C4-2B (cell line): ENCODE results near the gene EIF3L.
A peak's percentile ranks its signal among the peaks of the same experiment; 100 is the strongest.

Source experiments
- H3K27ac ChIP-seq: fragments of 450-650 bp; 2 replicates; pipeline ENCODE4 v1.5.1; 2017
- ZFX ChIP-seq: fragments of 450-650 bp; IDR thresholded peaks from 2 replicates; pipeline ENCODE4 v1.6.1; 2017
- TF ChIP-seq, protein P1 (sequence below): fragments of 450-650 bp; conservative IDR thresholded peaks from 2 replicates; pipeline ENCODE4 v1.5.1; 2017; ENCODE audit warnings: mild to moderate bottlenecking

Gene EIF3L

DNA sequence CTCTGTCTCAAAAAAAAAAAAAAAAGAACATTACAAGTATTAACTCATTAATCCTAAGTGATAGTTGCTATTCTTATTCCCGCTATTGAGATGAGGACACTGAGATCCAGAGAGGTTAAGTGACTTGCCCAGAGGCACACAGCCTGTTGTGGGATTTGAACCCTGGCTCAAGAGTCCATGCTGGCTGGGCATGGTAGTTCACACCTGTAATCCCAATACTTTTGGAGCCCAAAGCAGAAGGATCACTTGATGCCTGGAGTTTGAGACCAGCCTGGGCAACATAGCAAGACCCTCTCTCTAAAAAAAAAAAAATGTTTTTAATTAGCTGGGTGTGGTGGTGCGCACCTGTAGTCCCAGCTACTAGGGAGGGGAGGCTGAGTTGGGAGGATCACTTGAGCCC, 37.4 kb upstream of the EIF3L start:
- no peak overlapping the region for H3K27ac ChIP-seq
- no peak for TF ChIP-seq ZFX
- TF ChIP-seq, protein P1, sequence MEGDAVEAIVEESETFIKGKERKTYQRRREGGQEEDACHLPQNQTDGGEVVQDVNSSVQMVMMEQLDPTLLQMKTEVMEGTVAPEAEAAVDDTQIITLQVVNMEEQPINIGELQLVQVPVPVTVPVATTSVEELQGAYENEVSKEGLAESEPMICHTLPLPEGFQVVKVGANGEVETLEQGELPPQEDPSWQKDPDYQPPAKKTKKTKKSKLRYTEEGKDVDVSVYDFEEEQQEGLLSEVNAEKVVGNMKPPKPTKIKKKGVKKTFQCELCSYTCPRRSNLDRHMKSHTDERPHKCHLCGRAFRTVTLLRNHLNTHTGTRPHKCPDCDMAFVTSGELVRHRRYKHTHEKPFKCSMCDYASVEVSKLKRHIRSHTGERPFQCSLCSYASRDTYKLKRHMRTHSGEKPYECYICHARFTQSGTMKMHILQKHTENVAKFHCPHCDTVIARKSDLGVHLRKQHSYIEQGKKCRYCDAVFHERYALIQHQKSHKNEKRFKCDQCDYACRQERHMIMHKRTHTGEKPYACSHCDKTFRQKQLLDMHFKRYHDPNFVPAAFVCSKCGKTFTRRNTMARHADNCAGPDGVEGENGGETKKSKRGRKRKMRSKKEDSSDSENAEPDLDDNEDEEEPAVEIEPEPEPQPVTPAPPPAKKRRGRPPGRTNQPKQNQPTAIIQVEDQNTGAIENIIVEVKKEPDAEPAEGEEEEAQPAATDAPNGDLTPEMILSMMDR, result no peak

DNA sequence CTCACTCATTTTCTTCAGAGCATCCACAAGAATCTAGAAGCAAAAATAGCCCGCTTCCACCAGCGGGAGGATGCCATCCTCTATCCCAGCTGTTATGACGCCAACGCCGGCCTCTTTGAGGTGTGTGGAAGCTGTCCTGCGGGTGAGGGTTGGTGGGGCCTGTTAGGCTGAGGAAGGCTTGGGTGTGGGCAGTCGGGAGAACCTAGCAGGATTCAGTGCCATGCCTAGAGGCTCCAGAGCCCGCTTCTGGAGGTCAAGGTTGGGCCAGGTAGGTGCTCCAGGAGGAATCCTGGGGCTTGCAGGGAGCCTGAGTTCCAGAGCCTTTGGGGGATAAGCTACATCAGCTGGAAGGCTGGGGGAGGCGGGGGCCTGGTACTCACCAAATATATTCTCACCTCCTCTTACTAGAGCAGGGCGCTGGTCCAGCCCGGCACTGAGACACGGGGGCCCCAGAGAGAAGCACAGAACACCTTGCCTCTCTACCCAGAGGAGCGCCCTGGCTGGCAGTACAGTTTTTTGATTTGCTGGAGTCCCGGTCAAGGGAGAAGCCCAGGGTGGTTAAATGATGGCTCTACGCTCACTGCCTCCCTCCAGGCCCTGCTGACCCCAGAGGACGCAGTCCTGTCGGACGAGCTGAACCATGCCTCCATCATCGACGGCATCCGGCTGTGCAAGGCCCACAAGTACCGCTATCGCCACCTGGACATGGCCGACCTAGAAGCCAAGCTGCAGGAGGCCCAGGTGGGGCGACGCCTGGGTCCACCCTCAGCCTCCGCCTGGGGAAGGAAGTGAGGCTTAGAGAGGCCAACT, 36.1 kb upstream of the EIF3L start:
- TF ChIP-seq, protein P1, result no peak
- TF ChIP-seq ZFX, result no peak
- no peak overlapping the region for H3K27ac ChIP-seq

DNA sequence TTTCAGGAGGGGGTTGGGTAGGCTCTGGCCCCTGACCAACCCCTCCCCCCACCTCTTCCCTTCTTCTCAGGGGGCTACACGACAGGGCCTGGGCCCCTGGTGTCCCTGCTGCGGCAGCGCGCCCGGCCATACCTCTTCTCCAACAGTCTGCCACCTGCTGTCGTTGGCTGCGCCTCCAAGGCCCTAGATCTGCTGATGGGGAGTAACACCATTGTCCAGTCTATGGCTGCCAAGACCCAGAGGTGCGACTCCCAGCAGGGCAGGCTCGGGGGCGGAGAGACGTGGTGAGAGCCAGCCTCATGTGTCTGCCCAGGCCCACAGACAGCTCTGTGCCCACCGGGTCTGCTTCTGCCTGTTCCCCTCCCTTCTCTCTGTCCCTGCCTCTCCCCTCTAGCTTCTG, 33.6 kb upstream of the EIF3L start:
- H3K27ac ChIP-seq, result no peak overlapping the region
- TF ChIP-seq, protein P1, result no peak
- no peak for TF ChIP-seq ZFX

DNA sequence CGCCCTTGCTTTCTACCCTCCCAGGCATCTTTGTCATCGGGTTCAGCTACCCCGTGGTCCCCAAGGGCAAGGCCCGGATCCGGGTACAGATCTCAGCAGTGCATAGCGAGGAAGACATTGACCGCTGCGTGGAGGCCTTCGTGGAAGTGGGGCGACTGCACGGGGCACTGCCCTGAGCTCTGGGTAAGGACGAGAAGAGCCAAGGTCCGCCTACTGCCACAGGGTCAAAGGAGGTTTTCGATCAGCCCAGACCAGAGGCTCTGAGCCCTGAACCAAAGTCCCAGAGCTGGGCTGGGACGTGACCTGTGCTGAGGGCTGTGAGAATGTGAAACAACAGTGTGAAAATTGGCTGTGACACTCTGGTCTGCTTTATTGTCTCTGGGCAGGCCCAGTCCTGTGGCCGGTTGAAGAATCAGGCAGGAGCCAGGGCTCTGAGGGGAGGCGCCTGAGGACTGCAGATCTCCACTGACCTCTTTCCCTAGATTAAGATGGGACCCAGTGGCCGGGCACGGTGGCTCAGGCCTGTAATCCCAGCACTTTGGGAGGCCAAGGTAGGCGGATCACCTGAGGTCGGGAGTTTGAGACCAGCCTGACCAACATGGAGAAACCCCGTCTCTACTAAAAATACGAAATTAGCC, 32.6 kb upstream of the EIF3L start:
- TF ChIP-seq, protein P1, result no peak
- no peak for TF ChIP-seq ZFX
- no peak overlapping the region for H3K27ac ChIP-seq

DNA sequence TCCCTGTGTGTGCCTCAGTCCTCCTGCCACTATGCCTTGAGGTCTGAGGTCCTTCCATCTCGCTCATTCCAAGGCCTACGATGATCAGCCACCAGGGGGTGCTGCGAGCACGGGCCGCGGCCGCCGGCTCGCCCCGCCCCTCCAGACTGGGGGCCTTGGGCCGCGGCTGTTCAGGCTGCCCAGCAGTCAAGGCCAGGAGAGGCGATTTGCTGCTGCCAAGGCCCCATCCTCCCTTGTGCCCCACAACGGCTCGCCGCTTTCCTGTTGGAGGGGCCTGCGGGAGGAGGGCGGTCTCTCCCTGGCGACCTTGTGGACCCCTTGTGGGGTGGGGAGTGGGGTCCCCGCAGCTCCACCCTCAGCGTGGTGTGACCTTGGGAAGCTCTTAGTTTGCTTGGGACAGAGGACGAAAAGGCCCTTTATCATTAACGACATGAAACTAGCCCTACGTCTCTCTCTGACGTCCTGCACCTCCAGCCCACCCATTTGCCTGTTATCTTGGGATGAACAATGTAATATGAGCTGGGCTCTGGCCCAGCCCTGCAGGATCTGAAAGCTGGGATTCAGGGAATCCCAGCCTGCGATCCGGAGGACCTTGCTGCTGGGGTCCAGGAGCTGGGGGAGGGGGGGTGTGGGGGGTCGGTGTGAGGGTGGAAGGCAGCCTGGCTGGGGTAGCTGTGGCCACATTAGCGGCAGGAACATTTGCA, 31.4 kb upstream of the EIF3L start:
- no peak overlapping the region for H3K27ac ChIP-seq
- no peak for TF ChIP-seq ZFX
- TF ChIP-seq, protein P1, result peak; percentile 98

DNA sequence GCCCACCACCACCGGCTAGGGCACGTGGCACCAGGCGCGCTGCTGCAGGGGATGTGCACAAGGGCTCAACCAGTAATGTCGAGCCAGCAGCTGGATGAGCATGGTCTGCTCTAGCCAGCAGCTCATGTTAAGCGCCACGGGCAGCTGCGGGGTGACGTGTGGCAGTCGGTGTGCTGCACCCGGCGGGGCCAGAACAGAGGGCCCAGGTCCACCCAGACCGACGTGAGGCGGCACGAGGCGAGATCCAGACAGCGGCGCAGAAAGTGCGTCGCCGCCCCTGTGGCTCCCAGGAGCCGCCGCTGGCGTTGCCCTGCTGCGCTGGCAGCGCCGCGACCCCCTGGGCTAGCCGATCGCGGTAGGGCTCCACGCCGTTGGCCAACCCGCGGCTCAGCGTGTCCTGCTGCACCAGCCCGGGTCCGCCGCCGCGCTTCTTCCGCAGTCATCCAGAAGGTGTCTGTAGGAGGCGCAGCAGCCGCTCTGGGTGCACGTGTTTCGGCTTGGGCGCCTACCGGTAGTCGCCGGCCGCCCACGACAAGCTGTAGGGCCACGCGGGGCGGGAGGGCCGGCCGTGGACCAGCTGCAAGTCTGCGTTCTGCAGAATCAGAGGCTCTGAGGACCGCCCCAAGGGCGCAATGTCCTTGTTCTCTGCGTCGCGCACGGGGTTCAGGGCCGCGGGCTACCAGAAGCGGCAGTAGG, 30.7 kb upstream of the EIF3L start:
- no peak overlapping the region for H3K27ac ChIP-seq
- TF ChIP-seq ZFX, result no peak
- TF ChIP-seq, protein P1, result no peak

DNA sequence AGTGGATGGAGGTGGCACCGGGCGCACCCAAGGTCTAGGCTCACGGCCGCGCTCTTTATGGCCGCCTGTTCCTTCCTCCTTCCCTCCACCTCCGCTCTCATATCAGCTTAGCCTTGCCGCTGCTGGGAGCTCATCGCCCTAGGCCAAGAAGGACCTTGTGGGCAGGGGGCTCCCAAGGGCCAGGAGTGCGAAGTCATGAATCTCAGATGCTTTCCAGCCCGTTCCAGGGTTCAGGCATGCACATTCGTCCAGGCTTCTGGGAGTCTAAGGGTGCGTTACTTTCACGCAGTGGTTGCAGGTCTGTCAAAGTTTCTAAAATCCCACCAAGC, 30.1 kb upstream of the EIF3L start:
- TF ChIP-seq, protein P1, result no peak
- TF ChIP-seq ZFX, result no peak
- no peak overlapping the region for H3K27ac ChIP-seq
